Epithelial cell of prostate (primary cell): ENCODE data around the gene PPP1R2.

Experiments
- DNase-seq: peaks from one replicate; pipeline ENCODE4 v3.0.0-alpha.2; 2011; ENCODE audit warnings: low read depth, low spot score
- H3K27ac ChIP-seq: fragments of 450-650 bp; 2 replicates; pipeline ENCODE4 v1.5.1; 2017; ENCODE audit warnings: mild to moderate bottlenecking

The PPP1R2 gene

DNA sequence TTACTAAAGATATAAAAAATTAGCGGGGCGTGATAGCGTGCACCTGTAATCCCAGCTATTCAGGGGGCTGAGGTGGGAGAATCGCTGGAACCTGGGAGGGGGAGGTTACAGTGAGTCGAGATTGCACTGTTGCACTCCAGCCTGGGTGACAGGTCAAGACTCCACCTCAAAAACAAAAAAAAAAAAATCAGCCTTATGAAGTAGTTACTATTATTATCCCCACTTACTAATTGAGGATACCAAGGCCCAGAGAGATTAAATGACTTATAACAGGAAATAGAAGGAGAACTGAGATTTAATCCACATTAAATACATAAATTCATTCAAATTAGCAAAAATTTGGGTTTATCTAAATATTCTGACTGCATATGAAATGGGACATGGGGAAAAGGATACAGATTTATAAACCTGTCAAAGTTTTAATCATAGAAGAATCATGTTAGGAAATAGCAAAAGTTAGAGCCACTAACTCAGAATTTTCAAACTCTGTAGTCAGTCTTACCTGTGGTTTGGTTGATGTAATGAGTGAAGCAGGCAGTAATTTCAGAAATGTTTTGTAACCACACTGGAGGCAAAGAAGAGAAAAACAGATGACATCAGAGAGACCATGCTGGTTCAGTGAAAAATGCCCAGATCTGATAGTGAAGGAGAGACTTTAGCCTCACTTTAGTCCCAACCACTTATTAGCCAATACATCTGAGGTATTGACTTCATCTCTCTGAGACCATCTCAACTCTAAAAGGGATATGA, 75.3 kb downstream of the PPP1R2 start:
- no peak for DNase-seq
- H3K27ac ChIP-seq: no peak overlapping the region

DNA sequence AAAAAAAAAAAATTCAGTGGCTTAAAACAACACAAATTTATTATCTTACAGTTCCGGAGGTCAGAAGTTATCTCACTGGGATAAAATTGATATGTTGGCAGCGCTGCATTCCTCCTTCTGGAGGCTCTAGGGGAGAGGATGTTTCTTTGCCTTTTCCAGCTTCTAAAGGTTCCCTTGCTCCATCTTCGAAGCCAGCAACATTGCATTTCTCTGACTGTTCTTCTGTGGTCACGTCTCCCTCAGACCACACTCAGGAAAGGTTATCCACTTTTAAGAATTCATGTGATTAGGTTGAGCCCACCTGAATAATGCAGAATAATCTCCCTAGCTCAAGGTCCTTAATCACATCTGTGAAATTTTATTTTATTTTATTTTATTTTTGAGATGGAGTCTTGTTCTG, 76.9 kb downstream of the PPP1R2 start:
- DNase-seq: no peak
- H3K27ac ChIP-seq: no peak overlapping the region
